Stimulated activated CD8-positive, alpha-beta memory T cell treated with anti-CD3 and anti-CD28 coated beads, Interleukin-15, amount 100 ng/mL, for 24 hours (primary cell): ENCODE measurements around the gene ABCC3.

Experiments
- DNase-seq: peaks from one replicate; pipeline ENCODE4 v3.0.0-alpha.2; 2020; ENCODE audit warnings: low read depth

Gene ABCC3

DNA sequence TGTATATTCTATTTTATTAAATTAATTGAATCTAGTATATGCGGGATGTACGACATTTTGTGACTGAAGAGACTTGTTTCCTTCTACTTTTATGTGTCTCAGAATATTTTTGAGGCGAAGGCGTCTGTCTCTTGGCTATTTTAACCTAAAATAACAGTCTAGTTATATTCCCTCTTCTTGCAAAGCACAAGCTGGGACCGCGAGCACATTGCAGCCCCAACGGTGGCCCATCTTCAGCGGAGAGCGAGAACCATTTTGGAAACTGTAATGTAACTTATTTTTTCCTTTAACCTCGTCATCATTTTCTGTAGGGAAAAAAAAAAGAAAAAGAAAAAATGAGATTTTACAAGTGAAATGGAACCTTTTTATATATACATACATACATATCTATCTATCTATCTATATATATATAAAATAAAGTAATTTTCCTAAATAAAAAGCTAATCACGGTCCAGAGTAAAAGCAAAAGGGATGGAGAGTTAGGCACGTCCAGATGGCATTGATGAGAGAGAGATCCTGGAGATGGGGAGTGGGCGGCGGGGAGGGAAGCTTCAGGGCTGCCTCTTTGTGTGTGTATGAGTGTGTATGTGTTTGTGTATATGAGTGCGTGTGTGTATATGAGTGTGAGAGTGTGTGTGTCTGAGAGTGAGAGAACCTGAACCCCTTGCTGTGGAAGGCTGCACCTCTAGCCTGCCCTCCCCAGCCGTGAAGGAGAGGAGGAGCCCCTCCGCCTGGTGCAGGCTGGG is 7.5 kb upstream of the ABCC3 start:
- DNase-seq: no peak

DNA sequence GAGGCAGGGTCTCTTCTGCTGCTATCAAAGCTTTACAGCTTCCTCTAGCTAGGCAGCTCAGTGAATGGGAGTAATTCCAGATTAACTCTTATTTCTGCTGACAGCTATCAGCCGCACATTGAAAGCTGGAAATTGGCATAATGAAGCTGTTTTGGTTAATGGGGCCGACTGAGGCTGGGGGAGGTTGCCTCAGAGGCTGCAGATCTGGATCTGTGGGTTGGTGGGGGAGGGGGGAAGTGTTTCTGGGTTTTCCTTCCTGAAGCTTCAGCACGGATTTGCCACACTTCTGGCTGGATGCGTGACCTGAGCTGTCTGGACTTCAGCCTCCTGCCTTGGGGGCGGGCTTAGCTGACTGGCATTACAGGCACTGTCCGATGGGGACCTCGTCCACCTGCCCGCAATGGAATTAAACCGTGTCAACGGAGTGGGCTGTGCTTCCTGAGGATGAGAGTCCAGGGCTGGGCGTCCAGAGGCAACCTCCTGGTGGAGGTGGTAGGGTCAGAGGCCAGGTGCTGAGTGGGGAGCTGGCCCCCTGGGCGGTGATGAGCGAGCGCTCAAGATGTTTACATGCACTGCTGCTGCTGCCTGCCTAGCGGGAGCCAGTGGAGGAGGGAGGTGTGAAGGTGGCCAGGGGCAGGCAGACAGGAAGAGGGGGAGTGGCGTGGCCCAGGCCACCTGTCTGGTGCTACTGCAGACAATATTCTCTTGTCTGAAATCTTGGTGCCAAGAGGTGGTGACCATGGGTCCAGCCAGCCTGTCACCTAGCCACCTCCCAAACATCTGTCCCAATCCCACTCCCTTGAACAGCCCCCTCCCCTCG is 6.7 kb upstream of the ABCC3 start:
- no peak for DNase-seq

DNA sequence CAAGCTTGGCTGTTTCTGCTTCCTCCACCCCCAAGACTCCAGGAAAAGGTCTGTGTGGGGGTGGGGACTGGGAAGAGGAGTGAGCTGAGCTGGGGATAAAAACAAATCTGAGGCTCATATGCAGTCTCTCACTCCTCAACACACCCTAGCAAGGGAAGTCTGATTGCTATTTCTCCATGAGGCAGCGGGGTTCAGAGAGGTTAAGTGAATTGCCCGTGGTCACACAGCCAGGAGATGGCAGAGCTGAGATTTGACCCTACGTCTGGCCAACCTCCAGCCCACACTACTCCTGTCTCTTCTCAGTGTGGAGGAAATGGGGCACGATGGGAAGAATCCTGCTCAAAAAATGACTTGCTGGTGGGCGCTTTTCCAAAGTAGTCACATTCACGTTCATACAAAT is 4.8 kb upstream of the ABCC3 start:
- DNase-seq: no peak

GRCh38 chr17:50630524-50631194 is 4.0 kb upstream of the ABCC3 start:
- DNase-seq: peak; percentile 6

DNA sequence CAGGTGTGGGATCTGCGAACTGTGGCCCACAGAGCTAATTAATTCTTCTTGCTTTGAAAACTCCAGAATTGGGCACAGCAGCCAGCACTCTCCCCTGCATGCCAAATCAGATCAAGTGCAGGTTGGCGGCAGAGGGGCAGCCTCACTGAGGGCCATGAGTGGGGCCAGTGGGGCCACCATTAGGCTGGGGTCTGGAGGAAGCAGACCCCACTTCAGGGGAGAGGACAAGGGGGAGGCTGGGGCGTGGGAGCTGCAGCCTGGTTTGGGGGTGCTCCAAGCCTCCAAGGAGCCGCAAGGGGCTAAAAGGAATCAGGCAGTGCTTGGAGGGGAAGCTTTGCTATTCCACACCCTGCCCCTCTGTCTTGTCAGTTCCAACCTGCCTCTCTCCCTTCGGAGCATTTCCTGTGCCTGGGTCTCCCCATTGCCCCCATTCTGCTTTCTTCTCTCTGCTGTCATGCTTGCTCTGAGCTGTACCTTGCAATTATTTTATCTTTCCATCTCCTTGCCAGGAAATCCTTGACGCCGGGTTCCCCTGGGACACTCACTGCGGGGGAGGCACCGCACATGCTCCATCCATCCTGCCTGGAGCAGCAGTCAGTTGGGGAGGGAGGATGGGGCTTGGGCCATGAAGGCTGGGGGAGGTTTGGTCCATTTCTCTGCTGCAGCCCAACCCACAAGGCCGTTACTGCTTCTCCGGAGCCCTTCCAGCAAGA is 3.3 kb upstream of the ABCC3 start:
- no peak for DNase-seq

GRCh38 chr17:50631908-50632571 is 2.6 kb upstream of the ABCC3 start:
- no peak for DNase-seq

GRCh38 chr17:50632637-50633036 is 2.0 kb upstream of the ABCC3 start:
- DNase-seq: no peak

- no peak for DNase-seq
These were observed 998 bp upstream of the ABCC3 start for GRCh38 chr17:50633683-50634082.

DNA sequence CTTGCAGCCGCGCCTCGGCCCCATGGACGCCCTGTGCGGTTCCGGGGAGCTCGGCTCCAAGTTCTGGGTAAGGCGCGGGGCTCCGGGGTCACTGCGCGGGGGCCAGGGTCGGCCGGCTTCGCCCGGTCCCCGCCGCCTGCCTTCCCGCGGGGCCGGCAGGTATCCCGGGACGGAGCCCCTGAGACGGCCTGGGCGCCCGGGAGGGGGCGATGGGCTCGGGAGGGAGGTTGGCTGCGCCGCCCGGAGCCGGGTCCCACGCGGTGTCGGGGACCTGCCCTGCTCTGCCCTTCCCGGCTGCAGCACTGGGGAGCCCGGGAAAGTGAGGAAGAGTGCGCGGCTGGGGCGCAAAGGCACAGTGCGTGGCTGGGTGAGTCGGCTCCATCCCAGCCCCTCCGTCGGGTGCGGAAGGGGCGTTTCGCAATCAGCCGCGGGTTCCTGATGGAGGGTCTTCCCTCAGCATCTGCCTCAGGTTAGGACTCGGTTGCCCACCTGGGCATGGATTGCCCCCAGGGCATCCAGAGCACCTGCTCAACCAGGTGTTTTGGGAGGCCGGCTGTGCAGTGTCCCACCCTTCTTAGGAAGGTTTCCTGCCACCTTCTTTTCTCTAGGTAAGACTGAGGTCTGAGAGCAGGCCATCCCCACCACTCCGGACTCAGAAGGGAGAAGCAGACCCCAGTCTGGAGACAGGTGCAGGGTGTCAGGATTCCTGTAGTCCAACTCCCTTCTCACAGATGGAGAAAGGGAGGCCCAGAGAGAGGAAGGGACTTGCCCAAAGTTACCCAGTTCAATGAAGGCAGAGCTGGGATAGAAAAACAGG is 442 bp downstream of the ABCC3 start:
- DNase-seq: no peak

DNA sequence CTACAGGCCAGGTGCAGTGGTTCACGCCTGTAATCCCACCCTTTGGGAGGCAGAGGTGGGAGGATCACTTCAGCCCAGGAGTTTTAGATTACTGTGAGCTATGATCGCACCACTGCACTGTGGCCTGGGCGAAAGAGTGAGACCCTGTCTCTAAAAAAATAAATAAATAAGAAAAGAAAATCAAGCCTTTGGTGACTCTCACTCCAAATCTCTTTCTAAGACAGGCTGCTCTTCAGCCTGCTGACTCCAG is 976 bp downstream of the ABCC3 start:
- no peak for DNase-seq

DNA sequence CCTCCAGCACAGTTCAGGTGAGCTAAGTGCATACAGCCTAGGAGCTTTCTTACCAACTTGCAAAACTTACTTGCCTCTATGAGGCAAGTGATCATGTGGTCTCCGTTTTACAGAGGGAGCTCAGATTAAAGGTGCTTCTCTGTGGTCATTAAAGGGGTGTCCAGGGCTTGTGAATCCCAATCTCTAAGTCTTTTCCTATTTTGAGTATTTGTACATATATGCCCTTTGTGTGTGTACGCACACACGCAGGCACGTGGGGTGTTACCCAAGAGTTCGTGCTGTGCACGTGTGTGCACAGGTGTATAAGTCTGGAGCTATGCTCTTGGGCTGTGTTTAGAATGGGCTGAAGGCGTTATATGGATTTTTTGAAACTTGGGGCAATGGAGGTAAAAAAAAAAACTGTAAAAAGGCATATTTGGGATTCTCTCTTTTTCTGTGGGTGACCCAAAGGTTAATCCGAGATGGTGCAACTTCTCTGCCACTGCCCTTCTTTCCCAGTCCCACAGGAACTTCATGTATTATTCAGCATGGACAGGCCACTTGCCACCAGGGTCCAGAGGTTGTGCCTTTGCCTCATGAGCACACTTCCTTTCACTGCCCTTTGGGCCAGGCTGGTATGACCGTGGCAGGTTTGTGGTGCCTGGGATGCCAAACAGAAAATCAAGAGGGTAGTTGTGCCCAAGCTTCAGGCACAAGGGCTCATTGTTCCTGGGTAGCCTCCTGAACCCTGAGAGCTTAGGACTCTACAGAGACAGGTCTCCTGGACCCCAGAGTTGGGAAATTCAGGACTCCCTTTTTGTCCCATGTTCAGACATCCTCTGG is 1.5 kb downstream of the ABCC3 start:
- DNase-seq: no peak

DNA sequence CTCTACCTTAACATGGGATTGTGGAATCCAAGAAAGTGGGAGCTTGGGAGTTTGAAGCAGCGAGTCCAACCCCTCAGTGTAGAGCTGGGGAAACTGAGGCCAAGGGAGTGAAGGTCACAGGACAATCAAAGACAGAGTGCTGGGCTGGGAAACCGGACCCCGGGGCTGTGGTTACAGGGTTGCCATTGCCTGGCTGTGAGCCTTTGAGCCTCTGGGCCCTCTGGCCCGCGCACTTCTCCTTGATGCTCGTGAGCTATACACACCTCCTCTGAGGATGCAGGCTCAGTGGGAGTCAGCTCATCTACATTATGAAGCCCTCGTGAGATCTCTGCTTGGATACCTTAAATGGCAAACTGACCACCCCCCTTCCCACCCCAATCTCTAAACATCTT is 2.1 kb downstream of the ABCC3 start:
- no peak for DNase-seq

- DNase-seq: no peak
These were observed 3.3 kb downstream of the ABCC3 start for GRCh38 chr17:50637829-50638605.

DNA sequence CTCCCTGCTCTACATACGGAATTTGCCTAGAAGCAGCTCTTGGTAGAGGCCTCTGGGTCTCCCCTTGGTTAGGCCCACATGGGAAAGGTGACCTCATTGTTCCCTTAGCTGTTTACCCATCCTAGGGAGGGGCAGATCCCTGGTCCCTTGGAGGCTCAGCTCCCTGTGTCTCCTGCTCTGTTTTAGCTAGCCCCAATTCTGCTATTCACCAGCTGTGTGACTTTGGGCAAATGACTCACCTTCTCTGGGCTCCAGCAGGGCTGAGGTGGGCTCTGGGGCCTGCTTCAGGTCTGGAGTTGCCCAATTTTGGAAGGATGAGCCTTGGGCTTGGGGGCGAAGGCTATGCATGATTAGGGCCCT is 3.9 kb downstream of the ABCC3 start:
- DNase-seq: no peak

DNA sequence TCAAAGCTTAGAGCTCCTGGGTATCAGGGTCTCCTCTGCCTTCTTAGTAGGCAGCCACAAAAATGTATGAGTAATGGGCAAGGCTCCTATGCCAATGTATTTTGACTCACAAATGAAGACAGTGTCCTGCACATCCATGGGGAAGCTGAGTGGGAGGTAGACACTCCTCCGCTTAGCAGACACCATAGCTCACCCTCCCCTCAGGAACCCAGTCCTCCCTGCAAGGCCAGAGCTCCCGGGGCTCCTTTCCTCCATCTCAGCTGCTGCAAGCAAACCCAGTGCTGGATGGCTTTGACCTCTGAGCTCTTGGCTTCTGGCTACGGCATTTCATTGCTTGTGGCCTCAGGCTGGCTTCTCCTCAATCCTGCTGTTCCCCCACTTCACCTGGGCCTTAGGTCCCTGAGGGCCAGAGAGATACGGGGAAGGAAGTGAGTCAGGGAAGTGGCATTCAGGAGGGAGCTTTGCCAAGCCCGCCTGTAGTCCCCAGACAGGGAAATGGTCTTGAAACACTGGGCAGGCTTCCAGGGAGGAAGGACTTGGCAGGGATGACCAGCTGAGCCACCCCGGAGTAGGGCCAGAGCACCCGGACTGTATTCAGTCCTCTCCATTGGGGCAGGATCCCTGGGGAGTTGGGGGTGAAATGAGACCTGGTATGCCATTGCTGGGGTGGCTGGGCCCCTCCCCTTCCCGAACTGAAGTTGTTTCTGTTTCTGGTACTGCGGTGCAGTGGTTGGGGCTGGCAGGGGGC is 4.5 kb downstream of the ABCC3 start:
- no peak for DNase-seq

DNA sequence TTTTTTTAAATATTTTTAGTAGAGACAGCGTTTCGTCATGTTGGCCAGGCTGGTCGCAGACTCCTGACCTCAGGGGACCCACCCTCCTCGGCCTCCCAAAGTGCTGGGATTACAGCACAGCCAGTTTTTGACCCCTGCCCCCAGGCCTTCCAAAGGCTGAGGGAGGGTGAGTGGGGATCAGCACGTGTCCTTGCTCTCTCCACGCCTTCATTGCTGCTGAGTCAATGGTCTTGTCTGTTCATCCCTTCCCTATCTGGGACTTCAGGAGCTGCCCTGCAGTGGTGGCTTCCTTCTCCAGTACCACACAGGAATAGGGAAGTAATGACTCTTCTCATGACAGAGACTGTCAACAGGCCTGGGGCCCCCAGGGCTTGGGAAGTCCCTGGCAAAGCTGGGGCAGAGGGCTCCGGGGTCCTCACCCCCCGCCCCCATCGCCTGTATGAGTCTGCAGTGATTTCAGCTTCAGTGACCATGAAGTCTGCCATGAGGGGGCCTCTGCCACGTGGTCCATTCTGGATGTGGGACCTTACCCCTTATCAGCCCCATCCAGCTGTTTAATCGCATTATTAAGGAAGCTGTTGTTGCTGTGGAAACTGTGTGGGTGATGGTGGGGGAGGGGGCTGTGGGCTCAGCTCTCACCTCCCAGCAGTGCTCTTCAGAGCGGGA is 6.1 kb downstream of the ABCC3 start:
- DNase-seq: no peak

DNA sequence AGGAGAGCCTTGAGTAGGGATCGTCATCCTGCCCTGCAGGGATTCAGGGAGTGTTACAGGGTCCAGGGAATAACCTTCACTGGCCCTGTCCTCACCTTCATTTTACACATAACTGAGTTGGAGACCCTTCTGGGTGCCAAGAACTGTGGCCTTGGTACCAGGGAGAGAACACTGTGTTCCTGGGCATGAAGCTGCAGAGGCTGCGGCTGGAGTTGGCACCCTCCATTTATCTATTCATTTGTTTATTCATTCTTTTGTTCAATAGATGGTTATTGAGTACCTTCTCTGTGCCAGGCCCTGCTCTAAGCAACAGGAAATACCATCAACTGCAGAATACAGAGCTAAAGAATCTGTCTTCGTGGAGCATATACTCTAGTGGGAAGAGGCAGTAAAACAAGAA is 6.7 kb downstream of the ABCC3 start:
- DNase-seq: no peak

DNA sequence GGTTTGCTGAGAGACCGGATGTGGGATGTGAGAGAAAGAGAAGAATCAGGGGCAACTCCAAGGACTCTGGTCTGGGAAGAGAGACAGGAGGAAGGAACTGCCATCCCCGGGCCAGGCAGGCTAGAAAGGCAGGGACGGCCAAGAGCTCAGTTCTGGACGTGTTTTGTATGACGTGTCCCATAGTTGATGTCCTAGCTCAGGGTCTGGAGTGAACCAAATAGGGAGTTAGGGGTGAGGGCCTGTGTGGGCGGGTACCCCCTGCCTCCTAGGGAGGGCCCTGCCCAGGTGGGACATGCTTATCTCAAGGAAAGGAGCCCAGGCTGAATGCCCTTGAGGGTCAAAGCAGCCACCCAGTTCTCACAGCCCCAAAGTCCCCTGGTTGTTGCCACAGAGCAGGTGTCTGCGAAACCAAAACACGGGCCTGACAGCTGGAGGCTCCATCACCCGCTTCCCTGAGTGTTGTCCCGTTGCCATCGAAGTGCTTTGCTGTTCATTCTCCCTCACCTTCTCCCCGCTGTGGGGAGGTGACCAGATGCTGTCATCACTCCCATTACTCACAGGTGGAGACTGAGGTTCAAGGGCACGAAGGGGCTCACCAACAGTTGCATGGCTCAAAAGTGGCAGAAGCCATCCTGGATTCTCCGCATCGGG is 7.5 kb downstream of the ABCC3 start:
- DNase-seq: no peak
